HG02973 (cell line): ENCODE results near the gene CRADD.
"Not testable (repeated sequence)": the region's sequence is repeated elsewhere in the genome, so short reads cannot be mapped to it uniquely, and the experiment has no call there.

Experiments used
- ATAC-seq: cut with Tn5 transposase; IDR thresholded peaks from one replicate; pipeline ENCODE4 v1.9.1; 2021; ENCODE audit warnings: moderate library complexity; ENCODE audit not compliant: unreplicated experiment

The CRADD gene

GRCh38 chr12:93705237-93705636 lies 28.1 kb downstream of the CRADD start:
- ATAC-seq, result no peak

- no peak for ATAC-seq
Observed at GRCh38 chr12:93706387-93706786, 29.2 kb downstream of the CRADD start.

GRCh38 chr12:93706824-93707223 lies 29.6 kb downstream of the CRADD start:
- no peak for ATAC-seq

GRCh38 chr12:93707836-93708235 lies 30.7 kb downstream of the CRADD start:
- no peak for ATAC-seq

DNA sequence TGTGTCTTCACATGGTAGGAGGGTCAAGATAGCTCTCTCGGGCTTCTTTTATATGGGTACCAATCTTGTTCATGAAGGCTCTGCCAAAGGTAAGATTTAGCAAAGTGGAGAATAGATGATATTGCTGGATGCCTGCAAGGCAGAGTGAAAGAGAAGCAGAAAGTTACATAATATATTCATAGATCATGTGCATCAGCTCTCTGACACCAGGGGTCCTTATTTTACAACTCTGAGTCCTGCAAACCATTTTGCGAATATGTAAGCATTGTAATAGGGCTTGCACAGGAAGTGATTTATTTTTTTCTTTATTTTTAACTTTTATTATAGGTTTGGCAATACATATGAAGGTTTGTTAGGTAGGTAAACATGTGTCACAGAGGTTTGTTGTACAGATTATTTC lies 31.8 kb downstream of the CRADD start:
- no peak for ATAC-seq

DNA sequence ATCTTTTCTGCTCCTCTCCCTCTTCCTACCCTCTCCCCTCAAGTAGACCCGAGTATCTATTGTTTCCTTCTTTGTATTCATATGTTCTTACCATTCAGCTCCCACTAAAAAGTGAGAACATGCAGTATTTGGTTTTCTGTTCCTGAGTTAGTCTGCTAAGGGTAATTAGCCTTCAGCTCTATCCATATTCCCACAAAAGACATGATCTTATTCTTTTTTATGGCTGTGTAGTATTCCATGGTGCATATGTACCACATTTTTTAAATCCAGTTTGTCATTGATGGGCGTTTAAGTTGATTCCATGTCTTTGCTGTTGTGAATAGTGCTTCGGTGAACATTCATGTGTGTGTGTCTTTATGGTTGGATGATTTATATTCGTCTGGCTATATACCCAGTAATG lies 32.2 kb downstream of the CRADD start:
- ATAC-seq, result no peak

- ATAC-seq, result no peak
Observed at GRCh38 chr12:93710574-93710926, 33.4 kb downstream of the CRADD start.

DNA sequence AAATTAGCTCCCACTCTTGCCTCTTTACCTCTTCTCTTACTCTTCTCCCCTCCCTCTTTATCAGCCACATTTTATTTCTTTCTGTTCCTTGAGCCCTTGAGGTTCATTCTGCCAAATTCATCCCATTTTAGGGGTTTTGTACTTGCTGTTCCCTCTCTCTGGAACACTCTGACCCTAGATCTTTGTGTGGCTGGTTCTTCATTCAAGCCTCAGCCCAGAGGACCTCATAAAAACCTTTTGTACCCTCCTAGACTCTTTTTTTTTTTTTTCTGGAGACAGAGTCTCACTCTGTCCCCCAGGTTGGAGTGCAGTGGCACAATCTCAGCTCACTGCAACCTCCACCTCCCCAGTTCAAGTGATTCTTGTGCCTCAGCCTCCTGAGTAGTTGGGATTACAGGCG lies 34.3 kb downstream of the CRADD start:
- ATAC-seq, result not testable (repeated sequence)

GRCh38 chr12:93712200-93712599 lies 35.0 kb downstream of the CRADD start:
- no peak for ATAC-seq

GRCh38 chr12:93713060-93713459 lies 35.9 kb downstream of the CRADD start:
- no peak for ATAC-seq

GRCh38 chr12:93713800-93714199 lies 36.6 kb downstream of the CRADD start:
- ATAC-seq, result no peak

DNA sequence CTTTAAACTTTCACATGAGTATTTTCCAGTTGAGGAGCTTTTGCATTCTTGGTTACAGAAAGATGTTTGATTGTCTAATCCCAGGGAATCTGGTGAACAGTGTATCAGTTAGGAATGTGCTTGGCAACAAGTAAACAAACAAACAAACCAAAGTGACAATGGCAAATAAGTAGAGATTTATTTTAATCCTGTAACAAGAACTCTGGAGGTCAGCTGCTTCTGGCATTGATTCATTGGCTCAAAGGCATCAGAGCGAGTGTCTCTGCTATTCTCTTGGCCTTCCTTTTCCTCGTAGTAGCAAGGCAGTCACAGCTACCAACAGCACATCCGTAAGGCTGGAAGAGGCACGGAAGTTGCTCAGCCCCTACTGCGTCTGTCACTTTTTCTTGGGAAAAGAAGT lies 37.2 kb downstream of the CRADD start:
- no peak for ATAC-seq

DNA sequence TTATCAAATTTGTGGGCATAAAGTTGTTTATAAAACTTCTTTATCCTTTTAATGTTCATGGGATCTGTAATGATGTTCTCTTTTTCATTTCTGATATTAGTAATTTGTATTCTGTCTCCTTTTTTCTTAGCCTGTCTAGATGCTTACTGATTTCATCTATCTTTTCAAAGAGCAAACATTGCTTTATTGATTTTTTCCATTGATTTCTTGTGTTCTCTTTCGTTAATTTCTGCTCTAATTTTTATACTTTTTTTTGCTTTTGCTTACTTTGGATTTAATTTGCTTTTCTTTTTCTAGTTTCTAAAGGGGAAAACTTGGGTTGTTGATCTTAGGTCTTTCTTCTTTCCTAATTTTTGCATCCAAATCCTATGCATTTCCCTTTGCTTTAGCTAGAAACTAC lies 42.5 kb downstream of the CRADD start:
- ATAC-seq, result no peak

DNA sequence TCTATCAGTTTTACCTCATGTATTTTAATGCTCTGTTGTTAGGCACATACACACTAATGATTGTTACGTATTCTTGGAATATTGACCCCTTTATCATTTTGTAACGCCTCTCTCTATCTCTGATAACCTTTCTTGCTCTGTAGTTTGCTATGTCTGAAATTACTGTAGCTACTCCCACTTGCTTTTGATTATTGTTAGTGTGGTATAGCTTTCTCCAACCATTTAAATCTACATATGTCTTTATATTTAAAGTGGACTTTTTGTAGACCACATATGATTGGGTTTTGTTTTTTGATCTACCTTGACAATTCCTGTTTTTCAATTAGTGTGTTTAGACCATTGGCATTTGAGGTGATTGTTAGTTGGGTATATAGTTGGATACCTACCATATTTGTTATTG lies 43.4 kb downstream of the CRADD start:
- no peak for ATAC-seq

DNA sequence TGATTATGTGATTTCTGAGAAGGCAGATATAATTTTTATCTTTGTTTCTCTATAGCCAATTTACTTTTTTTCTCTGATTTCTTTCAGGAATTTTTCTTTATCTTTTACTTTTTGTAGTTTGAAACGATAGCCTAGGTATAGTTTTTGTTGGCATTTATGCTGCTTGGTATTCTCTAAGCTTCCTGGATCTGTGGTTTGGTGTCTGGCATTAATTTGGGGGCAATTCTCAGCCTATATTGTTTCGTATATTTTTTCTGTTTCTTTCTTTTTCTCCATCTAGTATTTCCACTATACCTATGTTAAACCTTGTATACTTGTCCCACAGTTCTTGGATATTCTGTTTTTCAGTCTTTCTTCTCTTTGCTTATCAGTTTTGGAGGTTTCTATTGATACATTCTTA lies 45.0 kb downstream of the CRADD start:
- no peak for ATAC-seq

GRCh38 chr12:93722835-93723567 lies 45.8 kb downstream of the CRADD start:
- no peak for ATAC-seq

DNA sequence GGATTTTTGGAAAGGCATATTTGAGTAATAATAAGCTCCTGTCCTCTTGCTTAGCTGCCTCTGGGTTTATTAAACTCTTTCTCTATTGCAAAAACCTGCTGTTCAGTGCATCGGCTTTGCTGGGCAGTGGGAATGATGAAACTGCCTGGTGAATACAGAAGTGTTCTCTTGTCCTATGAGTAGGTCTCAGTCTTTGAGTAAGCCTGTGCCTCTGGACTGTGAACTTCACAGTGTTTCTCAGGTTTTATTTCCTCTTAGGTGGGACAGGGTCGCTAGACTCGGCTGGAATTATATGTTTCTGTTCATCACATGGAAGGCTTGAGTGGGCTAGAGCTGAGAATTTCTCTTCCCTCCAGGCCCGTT lies 46.4 kb downstream of the CRADD start:
- no peak for ATAC-seq

GRCh38 chr12:93725531-93725930 lies 48.4 kb downstream of the CRADD start:
- ATAC-seq, result no peak

DNA sequence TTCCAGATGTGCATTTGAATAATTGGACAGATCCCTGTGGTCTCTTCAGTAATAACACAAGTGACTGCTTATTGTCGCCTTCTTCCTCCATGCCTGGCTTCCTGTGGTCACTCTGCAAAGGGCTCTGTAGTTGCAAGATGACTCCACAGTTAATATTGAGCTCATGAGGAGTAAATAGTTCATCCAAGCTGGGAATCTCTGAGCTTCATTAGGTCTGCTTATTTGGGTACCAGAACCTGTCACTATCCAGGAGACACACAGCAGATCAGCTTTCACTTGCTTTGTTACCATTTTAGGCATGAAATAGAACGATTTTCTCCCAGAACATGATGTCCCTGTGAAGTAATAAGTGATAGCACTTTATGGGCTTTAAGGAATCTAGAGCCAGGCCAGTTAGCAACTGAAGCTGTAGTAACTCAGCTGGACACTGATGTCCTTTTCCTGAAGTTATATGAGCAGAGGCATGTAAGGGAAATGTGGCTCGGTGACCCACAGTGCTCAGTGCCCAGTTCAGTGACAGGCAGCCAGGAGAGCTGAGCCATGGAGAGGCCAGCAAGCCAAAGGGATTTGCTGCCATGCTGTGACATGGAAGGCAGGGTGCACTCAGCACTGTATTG lies 50.1 kb downstream of the CRADD start:
- ATAC-seq, result peak; percentile 51

DNA sequence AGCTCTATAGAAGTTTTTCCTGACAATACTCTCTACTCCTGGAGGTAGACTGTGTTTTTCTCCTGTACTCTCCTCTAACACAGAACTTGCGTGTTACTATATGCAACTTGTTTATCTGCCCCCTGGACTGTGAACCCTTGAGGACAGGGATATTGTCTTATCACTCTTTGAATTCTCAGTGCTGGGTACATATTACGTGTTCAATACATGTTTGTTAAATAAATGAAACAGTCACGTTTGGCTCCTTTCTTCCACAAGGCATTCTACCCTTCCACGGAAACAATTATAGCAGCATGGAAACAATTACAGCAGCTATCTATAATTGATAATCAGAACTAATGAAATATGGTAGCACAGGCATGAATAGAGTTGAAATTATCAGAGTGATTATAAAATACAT lies 50.7 kb downstream of the CRADD start:
- no peak for ATAC-seq

- no peak for ATAC-seq
Observed at GRCh38 chr12:93729934-93730333, 52.8 kb downstream of the CRADD start.

DNA sequence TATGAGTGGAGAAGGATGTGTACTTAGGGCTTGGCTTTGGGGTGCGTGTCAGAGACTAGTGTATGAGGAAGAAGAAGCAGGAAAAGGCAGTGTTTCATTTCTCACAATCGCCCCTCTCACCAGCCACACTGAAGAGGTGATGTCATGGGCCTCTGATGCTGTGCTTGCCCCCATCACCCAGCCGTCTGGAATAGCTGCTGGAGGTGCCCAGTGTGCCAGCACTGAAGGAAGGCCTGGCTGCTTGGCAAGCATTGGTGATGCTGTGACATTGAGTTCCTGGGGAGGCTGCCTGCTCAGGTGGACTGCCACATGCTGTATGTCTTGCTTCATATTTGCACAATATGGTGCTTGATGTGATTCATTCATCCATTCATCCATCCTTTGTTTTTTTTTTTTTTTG lies 56.2 kb downstream of the CRADD start:
- no peak for ATAC-seq

- no peak for ATAC-seq
Observed at GRCh38 chr12:93733928-93734327, 56.8 kb downstream of the CRADD start.
